Endothelial cell of hepatic sinusoid (primary cell): ENCODE measurements around the gene SRPK1.

Source experiments
- in situ Hi-C: cut with HindIII; loops from 2 replicates; pipeline ENCODE4 v1.10.0; 2017; ENCODE audit warnings: low sequenced_read_pairs

Gene SRPK1

GRCh38 chr6:35786810-35787209 is 134.1 kb downstream of the SRPK1 start:
- in situ Hi-C loops, result no loop called here

GRCh38 chr6:35786272-35786671 is 134.6 kb downstream of the SRPK1 start:
- in situ Hi-C loops, result no loop called here

GRCh38 chr6:35784200-35784599 is 136.7 kb downstream of the SRPK1 start:
- in situ Hi-C loops, result no loop called here
